Neural progenitor cell (in vitro differentiated cells): ENCODE data around the gene TTC24.

ENCODE experiments used
- EZH2 ChIP-seq: fragments of 200-600 bp; sonication (generic); IDR thresholded peaks from 2 replicates; pipeline ENCODE4 v1.6.1; 2017; ENCODE audit warnings: antibody characterized with exemption, mild to moderate bottlenecking, moderate library complexity
- EZH2phosphoT487 ChIP-seq: fragments of 200-600 bp; sonication (generic); IDR thresholded peaks from 2 replicates; pipeline ENCODE4 v1.6.1; 2017; ENCODE audit warnings: antibody characterized with exemption
- TF ChIP-seq, protein P1 (sequence below): fragments of 200-600 bp; sonication (generic); IDR thresholded peaks from 2 replicates; pipeline ENCODE4 v1.5.1; 2017; ENCODE audit warnings: antibody characterized with exemption, mild to moderate bottlenecking

DNA sequence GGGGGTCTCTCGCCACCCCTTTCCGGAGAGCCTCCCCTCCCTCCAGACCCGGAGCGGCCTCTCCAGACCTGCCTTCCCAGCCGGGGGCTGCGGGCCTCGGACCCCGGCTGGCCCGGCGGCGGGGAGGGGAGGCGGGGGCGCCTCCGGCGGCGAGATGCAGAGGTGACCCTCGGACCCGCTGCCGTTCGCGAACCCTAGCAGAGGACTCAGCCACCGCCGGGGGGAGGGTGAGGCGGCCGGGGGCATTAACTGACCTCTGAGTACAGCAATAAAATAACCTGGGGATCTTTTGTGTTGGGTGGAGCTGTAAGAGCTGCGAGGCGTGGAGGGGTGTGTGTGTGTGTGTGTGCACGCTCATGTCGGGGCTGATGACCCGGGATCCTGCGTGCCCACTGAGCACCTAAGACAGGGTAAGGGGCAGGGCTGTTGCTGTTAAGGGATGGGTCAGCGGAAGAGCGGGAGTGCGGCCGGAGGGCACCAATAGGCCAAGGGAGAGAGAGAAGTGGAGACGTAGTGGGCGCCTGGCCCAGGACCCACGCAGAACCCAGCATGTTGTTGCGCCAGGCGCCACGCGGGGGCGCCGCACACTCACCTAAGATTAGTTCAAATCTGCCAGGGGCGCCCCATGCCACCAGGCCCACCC is 46.0 kb downstream of the TTC24 start:
- TF ChIP-seq, protein P1, sequence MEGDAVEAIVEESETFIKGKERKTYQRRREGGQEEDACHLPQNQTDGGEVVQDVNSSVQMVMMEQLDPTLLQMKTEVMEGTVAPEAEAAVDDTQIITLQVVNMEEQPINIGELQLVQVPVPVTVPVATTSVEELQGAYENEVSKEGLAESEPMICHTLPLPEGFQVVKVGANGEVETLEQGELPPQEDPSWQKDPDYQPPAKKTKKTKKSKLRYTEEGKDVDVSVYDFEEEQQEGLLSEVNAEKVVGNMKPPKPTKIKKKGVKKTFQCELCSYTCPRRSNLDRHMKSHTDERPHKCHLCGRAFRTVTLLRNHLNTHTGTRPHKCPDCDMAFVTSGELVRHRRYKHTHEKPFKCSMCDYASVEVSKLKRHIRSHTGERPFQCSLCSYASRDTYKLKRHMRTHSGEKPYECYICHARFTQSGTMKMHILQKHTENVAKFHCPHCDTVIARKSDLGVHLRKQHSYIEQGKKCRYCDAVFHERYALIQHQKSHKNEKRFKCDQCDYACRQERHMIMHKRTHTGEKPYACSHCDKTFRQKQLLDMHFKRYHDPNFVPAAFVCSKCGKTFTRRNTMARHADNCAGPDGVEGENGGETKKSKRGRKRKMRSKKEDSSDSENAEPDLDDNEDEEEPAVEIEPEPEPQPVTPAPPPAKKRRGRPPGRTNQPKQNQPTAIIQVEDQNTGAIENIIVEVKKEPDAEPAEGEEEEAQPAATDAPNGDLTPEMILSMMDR = peak; percentile 69
- TF ChIP-seq EZH2phosphoT487 (peak; percentile 26), EZH2 (peak; percentile 88)
